ENCODE data around the gene NR2C2.

Gene NR2C2

GRCh38 chr3:15053541-15053940 lies 106.2 kb downstream of the NR2C2 start:
- TF ChIP-seq USF1 (IDR thresholded peaks at IDR 0.05) (no peak), FOXM1 (IDR thresholded peaks at IDR 0.05; ENCODE audit: borderline replicate concordance, low read depth) (no peak), RAD21 (IDR thresholded peaks at IDR 0.05; ENCODE audit: low read depth) (no peak), EP300 (IDR thresholded peaks at IDR 0.05; ENCODE audit: borderline replicate concordance) (no peak), EGR1 (IDR thresholded peaks at IDR 0.05) (no peak), TAF1 (IDR thresholded peaks at IDR 0.05; ENCODE audit: low read depth) (no peak), REST (IDR thresholded peaks at IDR 0.05; ENCODE audit: low read depth) (no peak), TEAD4 (IDR thresholded peaks at IDR 0.05) (no peak), MAX (IDR thresholded peaks at IDR 0.05) (no peak), CREB1 (IDR thresholded peaks at IDR 0.05; ENCODE audit: low read depth) (no peak), CEBPB (IDR thresholded peaks at IDR 0.05) (no peak), NFIC (IDR thresholded peaks at IDR 0.05) (no peak), TCF12 (IDR thresholded peaks at IDR 0.05; ENCODE audit: low read depth) (no peak), ZBTB7A (IDR thresholded peaks at IDR 0.05; ENCODE audit: low read depth) (no peak), YY1 (IDR thresholded peaks at IDR 0.05; ENCODE audit: low read depth) (no peak)

GRCh38 chr3:15055019-15055557 lies 107.7 kb downstream of the NR2C2 start:
- TF ChIP-seq USF1 (IDR thresholded peaks at IDR 0.05), result no peak
- TF ChIP-seq CREB1 (IDR thresholded peaks at IDR 0.05; ENCODE audit: low read depth), result no peak
- TF ChIP-seq ZBTB7A (IDR thresholded peaks at IDR 0.05; ENCODE audit: low read depth), result no peak
- no peak for TF ChIP-seq RAD21 (IDR thresholded peaks at IDR 0.05; ENCODE audit: low read depth)
- no peak for TF ChIP-seq TAF1 (IDR thresholded peaks at IDR 0.05; ENCODE audit: low read depth)
- TF ChIP-seq TCF12 (IDR thresholded peaks at IDR 0.05; ENCODE audit: low read depth), result no peak
- no peak for TF ChIP-seq FOXM1 (IDR thresholded peaks at IDR 0.05; ENCODE audit: borderline replicate concordance, low read depth)
- TF ChIP-seq EP300 (IDR thresholded peaks at IDR 0.05; ENCODE audit: borderline replicate concordance), result no peak
- TF ChIP-seq EGR1 (IDR thresholded peaks at IDR 0.05), result no peak
- TF ChIP-seq NFIC (IDR thresholded peaks at IDR 0.05), result no peak
- TF ChIP-seq YY1 (IDR thresholded peaks at IDR 0.05; ENCODE audit: low read depth), result no peak
- no peak for TF ChIP-seq CEBPB (IDR thresholded peaks at IDR 0.05)
- TF ChIP-seq REST (IDR thresholded peaks at IDR 0.05; ENCODE audit: low read depth), result no peak
- TF ChIP-seq TEAD4 (IDR thresholded peaks at IDR 0.05), result no peak
- TF ChIP-seq MAX (IDR thresholded peaks at IDR 0.05), result no peak

GRCh38 chr3:15056676-15057404 lies 109.5 kb downstream of the NR2C2 start:
- TF ChIP-seq EGR1 (IDR thresholded peaks at IDR 0.05) (no peak), TAF1 (IDR thresholded peaks at IDR 0.05; ENCODE audit: low read depth) (no peak), YY1 (IDR thresholded peaks at IDR 0.05; ENCODE audit: low read depth) (no peak), TEAD4 (IDR thresholded peaks at IDR 0.05) (no peak), USF1 (IDR thresholded peaks at IDR 0.05) (no peak), EP300 (IDR thresholded peaks at IDR 0.05; ENCODE audit: borderline replicate concordance) (no peak), NFIC (IDR thresholded peaks at IDR 0.05) (no peak), TCF12 (IDR thresholded peaks at IDR 0.05; ENCODE audit: low read depth) (no peak)

GRCh38 chr3:15060029-15060428 lies 112.6 kb downstream of the NR2C2 start:
- TF ChIP-seq CREB1 (IDR thresholded peaks at IDR 0.05; ENCODE audit: low read depth), result no peak
- TF ChIP-seq EP300 (IDR thresholded peaks at IDR 0.05; ENCODE audit: borderline replicate concordance), result no peak
- TF ChIP-seq TEAD4 (IDR thresholded peaks at IDR 0.05), result no peak
- TF ChIP-seq USF1 (IDR thresholded peaks at IDR 0.05), result no peak
- TF ChIP-seq FOXM1 (IDR thresholded peaks at IDR 0.05; ENCODE audit: borderline replicate concordance, low read depth), result no peak
- no peak for TF ChIP-seq YY1 (IDR thresholded peaks at IDR 0.05; ENCODE audit: low read depth)
- TF ChIP-seq ZBTB7A (IDR thresholded peaks at IDR 0.05; ENCODE audit: low read depth), result no peak
- no peak for TF ChIP-seq CEBPB (IDR thresholded peaks at IDR 0.05)
